GM13976 (cell line): ENCODE measurements around the gene RAB39B.
A peak's percentile ranks its signal among the peaks of the same experiment; 100 is the strongest.

ENCODE experiments used
- DNase-seq: peaks from one replicate; pipeline ENCODE4 v3.0.0; 2012; ENCODE audit warnings: low spot score
- in situ Hi-C: fragments of 300-500 bp; cut with MboI; formaldehyde crosslinking; loops from one replicate; pipeline ENCODE4 v1.12.0; 2022; ENCODE audit warnings: low sequenced_read_pairs, mixed read lengths, inconsistent platforms; ENCODE audit not compliant: unreplicated experiment
- TF ChIP-seq, protein P1 (sequence below): IDR thresholded peaks from 2 replicates; pipeline ENCODE4 v1.5.1; 2012; ENCODE audit warnings: borderline replicate concordance, mild to moderate bottlenecking; ENCODE audit not compliant: insufficient read depth; ENCODE audit errors: extremely low read depth, missing control alignments, control extremely low read depth

The RAB39B gene

DNA sequence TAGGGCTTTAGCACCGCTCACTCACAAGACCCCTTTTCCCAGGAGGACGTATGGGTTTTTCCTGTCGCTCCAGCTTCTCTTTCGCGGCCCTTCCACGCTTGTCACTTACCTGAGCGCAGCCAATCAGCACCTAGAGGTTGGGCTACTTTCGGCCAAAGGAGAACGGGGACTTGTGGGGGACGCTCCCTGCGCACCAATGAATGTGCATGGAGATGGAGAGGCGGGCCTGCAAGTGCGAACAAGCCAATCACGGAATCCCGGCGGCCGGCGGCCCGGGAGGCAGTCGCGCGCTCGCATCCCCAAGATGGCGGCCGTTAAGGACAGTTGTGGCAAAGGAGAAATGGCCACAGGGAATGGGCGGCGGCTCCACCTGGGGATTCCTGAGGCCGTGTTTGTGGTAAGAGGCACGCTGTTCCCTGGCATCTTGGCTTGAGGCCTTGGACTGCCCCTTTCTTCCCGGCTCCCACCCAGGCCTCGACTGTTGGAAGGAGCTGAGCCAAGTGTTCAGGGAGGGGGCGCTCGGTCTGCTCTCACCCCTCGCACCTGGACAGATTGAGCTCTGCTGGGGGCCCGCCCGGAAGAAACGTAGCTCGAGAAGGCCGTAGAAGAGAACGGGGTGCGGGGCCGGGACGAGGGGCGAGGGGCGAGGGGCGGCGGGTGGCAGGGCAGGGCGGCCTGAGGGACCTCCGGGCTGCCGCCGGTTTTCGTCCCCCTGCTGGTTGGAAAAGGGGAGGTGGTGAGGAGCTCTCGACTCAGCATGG is 47.9 kb downstream of the RAB39B start, which contains the start of gene VBP1:
Gene VBP1, plus strand, starts transcription at position 282 of the 761 bp plus-strand sequence. Its CDS starts 23 bp downstream, at position 305.
- in situ Hi-C loops = no loop called here
- TF ChIP-seq, protein P1, sequence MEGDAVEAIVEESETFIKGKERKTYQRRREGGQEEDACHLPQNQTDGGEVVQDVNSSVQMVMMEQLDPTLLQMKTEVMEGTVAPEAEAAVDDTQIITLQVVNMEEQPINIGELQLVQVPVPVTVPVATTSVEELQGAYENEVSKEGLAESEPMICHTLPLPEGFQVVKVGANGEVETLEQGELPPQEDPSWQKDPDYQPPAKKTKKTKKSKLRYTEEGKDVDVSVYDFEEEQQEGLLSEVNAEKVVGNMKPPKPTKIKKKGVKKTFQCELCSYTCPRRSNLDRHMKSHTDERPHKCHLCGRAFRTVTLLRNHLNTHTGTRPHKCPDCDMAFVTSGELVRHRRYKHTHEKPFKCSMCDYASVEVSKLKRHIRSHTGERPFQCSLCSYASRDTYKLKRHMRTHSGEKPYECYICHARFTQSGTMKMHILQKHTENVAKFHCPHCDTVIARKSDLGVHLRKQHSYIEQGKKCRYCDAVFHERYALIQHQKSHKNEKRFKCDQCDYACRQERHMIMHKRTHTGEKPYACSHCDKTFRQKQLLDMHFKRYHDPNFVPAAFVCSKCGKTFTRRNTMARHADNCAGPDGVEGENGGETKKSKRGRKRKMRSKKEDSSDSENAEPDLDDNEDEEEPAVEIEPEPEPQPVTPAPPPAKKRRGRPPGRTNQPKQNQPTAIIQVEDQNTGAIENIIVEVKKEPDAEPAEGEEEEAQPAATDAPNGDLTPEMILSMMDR = peak; percentile 6
- DNase-seq = peak; percentile 87

DNA sequence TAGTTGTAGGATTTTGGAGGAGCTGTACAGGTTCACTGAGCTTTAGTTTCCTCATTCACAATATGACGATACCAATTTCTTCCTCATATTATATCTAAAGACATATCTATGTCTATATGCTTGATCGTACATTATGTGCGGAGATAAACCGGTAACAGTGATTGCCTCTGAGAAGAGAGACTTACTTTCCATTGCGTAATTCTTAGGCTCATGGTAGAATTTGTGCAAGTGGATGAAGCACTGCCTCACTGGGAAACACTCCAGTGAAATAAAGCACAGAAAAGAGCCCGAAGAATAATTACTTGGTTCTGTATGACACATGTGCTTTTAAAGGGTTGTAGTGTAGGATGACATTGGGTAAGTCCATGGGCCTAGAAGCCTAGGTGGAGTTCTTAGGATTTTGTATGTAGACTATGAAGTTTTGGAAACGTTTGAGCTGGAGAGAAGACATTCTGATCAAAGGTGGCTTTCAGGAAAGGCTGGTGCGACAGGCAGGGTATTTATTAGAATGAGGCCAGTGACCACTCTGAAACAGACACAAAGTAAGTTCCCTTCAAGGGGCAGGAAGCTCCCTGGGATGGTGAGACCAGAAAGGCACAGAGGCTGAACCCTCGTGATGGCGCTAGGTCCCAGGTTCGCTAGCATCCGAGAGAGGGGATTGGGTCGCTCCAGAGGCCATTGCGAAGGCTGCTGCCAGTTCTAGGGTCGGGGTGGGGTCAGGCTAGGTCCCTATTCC is 48.7 kb downstream of the RAB39B start:
- in situ Hi-C loops = no loop called here
- TF ChIP-seq, protein P1 = no peak
- DNase-seq = no peak

DNA sequence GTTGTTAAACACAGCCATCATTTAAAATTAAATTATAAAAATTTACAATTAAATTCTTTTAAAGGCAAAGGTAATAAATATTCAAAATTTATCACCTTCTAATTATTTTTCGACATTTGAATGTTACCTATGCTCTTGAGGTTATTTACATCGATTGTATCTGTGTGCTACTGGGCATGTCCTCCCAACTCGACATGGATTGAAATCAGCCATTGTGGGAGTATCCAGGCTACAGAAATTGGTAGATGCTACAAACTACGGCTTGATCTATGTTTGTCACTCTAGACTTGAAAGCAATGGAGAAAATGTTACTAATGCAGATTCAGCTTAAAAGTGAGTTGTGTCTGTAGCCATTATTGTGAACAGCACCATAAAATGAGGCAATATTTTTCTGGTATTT is 50.6 kb downstream of the RAB39B start:
- in situ Hi-C loops = no loop called here
- TF ChIP-seq, protein P1 = no peak
- DNase-seq = no peak

DNA sequence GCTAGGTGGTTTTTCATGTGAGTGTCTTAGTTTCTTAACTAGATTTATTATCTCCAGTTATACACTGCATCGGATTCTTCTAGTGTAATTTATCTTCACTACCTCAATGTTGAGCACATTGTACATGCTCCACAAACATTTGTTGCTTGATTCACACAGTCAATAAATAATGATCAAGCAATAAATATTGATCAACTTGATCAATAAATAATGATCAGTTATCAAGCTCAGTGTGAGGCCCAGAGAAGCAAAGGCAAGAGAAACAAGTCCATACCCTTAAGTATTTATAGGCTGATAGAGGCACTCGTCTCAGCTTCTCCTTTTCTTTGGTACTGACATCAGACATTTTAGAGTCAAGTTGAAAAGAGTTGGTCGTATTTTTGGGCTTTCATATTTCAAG is 53.1 kb downstream of the RAB39B start:
- in situ Hi-C loops = no loop called here
- TF ChIP-seq, protein P1 = no peak
- no peak for DNase-seq
